A673 (cell line): Measurements from ENCODE around the gene ADCYAP1R1. TPM values are rescaled to one million over a fixed set of nuclear protein-coding genes. Genes with fewer than 3 reads are reported as not detected.

Experiments used
- BruUV-seq: library from RNA; stranded (reverse); fragments of 400-500 nt; replicated peaks from 2 replicates; lab custom pipeline; 2021; lab: Mats Ljungman, UMichigan
- CTCF ChIA-PET: fragments of 300-600 bp; sonication (Branson Sonifier 250); formaldehyde crosslinking; loops from one replicate; lab custom pipeline; 2022; ENCODE audit warnings: antibody characterized with exemption; lab: Charles Lee
- POLR2A ChIA-PET: fragments of 300-600 bp; sonication (Branson Sonifier 250); formaldehyde crosslinking; loops from one replicate; lab custom pipeline; 2022; ENCODE audit warnings: antibody characterized with exemption; ENCODE audit not compliant: low non-redundant PET; lab: Charles Lee
- DNase-seq: peaks from one replicate; pipeline ENCODE4 v3.0.0-alpha.2; 2015; ENCODE audit warnings: low spot score
- H3K27ac ChIP-seq: fragments of 200-600 bp; sonication (generic); 2 replicates; pipeline ENCODE4 v1.5.1; 2016; ENCODE audit warnings: mixed run types, low read depth, mild to moderate bottlenecking, mixed read lengths, antibody characterized with exemption, low read length; ENCODE audit not compliant: poor library complexity, severe bottlenecking
- H3K27me3 ChIP-seq: fragments of 200-600 bp; sonication (generic); replicated peaks from 2 replicates; pipeline ENCODE4 v1.6.1; 2017; ENCODE audit warnings: mixed run types, low read depth, mild to moderate bottlenecking, mixed read lengths, antibody characterized with exemption, low read length; ENCODE audit not compliant: insufficient read depth, poor library complexity
- H3K36me3 ChIP-seq: fragments of 200-600 bp; sonication (generic); 2 replicates; pipeline ENCODE4 v1.6.1; 2016; ENCODE audit warnings: mixed run types, mild to moderate bottlenecking, mixed read lengths, antibody characterized with exemption, low read length; ENCODE audit not compliant: insufficient read depth, poor library complexity, severe bottlenecking
- H3K4me1 ChIP-seq: fragments of 200-600 bp; sonication (generic); 2 replicates; pipeline ENCODE4 v1.6.1; 2017; ENCODE audit warnings: mixed run types, mild to moderate bottlenecking, mixed read lengths, antibody characterized with exemption, low read length; ENCODE audit not compliant: insufficient read depth, poor library complexity, severe bottlenecking
- H3K4me3 ChIP-seq: fragments of 200-600 bp; sonication (generic); 2 replicates; pipeline ENCODE4 v1.5.1; 2016; ENCODE audit warnings: low read depth, mixed run types, mild to moderate bottlenecking, mixed read lengths, low read length; ENCODE audit not compliant: poor library complexity, severe bottlenecking
- H3K9me3 ChIP-seq: fragments of 200-600 bp; sonication (generic); 2 replicates; pipeline ENCODE4 v1.6.1; 2016; ENCODE audit warnings: mixed run types, low read depth, mild to moderate bottlenecking, mixed read lengths, antibody characterized with exemption, low read length; ENCODE audit not compliant: poor library complexity, severe bottlenecking
- EZH2 ChIP-seq: fragments of 200-600 bp; sonication (generic); IDR thresholded peaks from 2 replicates; pipeline ENCODE4 v1.6.1; 2017; ENCODE audit warnings: borderline replicate concordance, low read depth, mild to moderate bottlenecking, mixed read lengths, antibody characterized with exemption, low read length; ENCODE audit not compliant: poor library complexity, severe bottlenecking
- intact Hi-C: fragments of 100-400 bp; cut with micrococcal nuclease; formaldehyde crosslinking; loops from one replicate; pipeline ENCODE4 v1.10.0; 2022; ENCODE audit not compliant: unreplicated experiment
- total RNA-seq: library from RNA; stranded (reverse); gene quantifications from 2 replicates; pipeline ENCODE4 v1.2.3, GENCODE V29; 2021
- TF ChIP-seq, protein P1 (sequence below): fragments of 300-800, 200-600 bp; sonication (generic); conservative IDR thresholded peaks from 2 replicates; pipeline ENCODE4 v1.5.1; 2017; ENCODE audit warnings: low read depth, mild to moderate bottlenecking, antibody characterized with exemption, low read length, moderate library complexity, mixed read lengths

ADCYAP1R1 gene
- total RNA-seq, 1 experiment from 2014 or later = not detected

DNA sequence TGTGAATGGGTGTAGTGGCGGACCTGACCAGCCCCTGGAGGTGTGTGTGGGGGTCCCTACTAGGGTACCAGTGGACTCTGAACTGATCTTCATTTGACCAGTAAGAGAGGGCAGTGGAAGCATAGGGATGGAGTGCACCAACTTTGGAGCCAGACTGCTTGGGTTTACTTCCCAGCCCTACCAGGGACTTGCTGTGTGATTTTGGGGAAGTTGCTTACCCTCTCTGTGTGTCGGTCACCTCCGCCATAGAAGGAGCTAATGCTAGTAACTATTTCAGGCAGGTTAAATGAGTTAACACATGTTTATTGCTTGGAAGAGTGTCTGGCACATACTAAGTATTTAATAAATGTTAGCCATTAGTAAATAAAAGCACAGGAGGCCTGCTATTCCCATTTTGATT, 6.6 kb downstream of the ADCYAP1R1 start:
- no peak for DNase-seq
- intact Hi-C loops = no loop called here
- no peaks in the 10 kb centered on the region for H3K9me3 ChIP-seq
- no TSS peak for BruUV-seq
- peaks cover 14% of the 10 kb centered on the region for H3K27me3 ChIP-seq
- H3K4me3 ChIP-seq = no peak overlapping the region
- CTCF ChIA-PET = no interaction called here
- POLR2A ChIA-PET = no interaction called here
- no peaks in the 10 kb centered on the region for H3K36me3 ChIP-seq
- H3K27ac ChIP-seq = no peak overlapping the region
- TF ChIP-seq, protein P1, sequence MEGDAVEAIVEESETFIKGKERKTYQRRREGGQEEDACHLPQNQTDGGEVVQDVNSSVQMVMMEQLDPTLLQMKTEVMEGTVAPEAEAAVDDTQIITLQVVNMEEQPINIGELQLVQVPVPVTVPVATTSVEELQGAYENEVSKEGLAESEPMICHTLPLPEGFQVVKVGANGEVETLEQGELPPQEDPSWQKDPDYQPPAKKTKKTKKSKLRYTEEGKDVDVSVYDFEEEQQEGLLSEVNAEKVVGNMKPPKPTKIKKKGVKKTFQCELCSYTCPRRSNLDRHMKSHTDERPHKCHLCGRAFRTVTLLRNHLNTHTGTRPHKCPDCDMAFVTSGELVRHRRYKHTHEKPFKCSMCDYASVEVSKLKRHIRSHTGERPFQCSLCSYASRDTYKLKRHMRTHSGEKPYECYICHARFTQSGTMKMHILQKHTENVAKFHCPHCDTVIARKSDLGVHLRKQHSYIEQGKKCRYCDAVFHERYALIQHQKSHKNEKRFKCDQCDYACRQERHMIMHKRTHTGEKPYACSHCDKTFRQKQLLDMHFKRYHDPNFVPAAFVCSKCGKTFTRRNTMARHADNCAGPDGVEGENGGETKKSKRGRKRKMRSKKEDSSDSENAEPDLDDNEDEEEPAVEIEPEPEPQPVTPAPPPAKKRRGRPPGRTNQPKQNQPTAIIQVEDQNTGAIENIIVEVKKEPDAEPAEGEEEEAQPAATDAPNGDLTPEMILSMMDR = no peak
- TF ChIP-seq EZH2 = no peak
- H3K4me1 ChIP-seq = no peaks in the 10 kb centered on the region

DNA sequence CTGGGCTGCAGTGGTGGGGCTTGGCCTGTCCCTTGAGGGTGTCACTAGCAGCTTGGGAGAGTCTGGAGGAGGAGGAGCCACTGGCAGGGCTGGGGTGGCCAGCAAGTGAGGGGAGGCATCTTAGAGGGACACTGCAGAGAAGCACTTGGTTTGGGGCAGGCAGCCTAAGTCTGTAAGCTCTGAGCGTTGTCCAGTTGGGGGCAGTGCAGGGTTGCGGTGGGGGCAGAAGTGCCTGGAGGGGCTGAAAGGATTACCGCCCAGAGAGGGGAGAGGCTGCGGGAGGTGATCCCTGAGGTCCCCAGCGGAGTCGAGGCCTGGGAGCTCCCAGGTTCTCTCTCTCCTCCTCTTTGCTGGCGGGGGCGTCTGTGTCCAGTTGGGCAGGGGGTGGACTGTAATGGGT, 7.4 kb downstream of the ADCYAP1R1 start:
- POLR2A ChIA-PET = no interaction called here
- intact Hi-C loops = no loop called here
- DNase-seq = no peak
- CTCF ChIA-PET = no interaction called here
- Histone ChIP-seq H3K36me3 (no peaks in the 10 kb centered on the region), H3K4me1 (no peaks in the 10 kb centered on the region), H3K27me3 (peaks cover 6% of the 10 kb centered on the region), H3K4me3 (no peak overlapping the region), H3K9me3 (no peaks in the 10 kb centered on the region), H3K27ac (no peak overlapping the region)
- BruUV-seq = no TSS peak
- no peak for TF ChIP-seq EZH2
- TF ChIP-seq, protein P1 = no peak

DNA sequence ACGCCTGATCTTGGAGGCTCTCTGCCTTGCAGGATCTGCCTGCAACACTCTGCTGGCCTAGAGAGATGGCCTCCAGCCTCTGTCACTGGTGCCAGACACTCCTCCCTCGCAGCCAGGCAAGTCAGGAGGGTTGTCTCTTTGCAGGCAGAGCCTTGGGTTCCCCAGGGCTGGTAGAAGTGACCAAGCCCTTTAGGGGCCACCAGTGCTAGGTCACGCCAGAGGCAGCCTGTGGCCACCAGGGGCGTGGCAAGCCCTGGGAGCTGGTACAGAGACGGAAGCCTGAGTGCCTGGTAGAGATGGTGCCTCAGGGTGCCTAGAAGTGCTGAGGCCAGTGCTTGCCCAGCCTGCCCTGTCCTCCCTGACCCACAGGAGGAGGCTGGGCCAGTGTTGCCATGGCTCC, 9.1 kb downstream of the ADCYAP1R1 start:
- CTCF ChIA-PET = no interaction called here
- Histone ChIP-seq H3K27ac (no peak overlapping the region), H3K4me3 (no peak overlapping the region), H3K36me3 (no peaks in the 10 kb centered on the region), H3K4me1 (no peaks in the 10 kb centered on the region), H3K9me3 (no peaks in the 10 kb centered on the region), H3K27me3 (no peaks in the 10 kb centered on the region)
- DNase-seq = no peak
- BruUV-seq = no TSS peak
- no peak for TF ChIP-seq EZH2
- TF ChIP-seq, protein P1 = no peak
- POLR2A ChIA-PET = no interaction called here
- intact Hi-C loops = no loop called here
